GM19193 (cell line): ENCODE data around the gene MICAL3.

Source experiments
- POLR2A ChIP-seq: IDR thresholded peaks from 4 replicates; pipeline ENCODE4 v1.6.1; 2011; ENCODE audit not compliant: insufficient read depth, insufficient read length; ENCODE audit errors: extremely low read depth

Gene MICAL3

GRCh38 chr22:18034076-18034475 is 9.7 kb upstream of the MICAL3 start:
- no peak for TF ChIP-seq POLR2A

GRCh38 chr22:18033204-18033998 is 9.0 kb upstream of the MICAL3 start:
- no peak for TF ChIP-seq POLR2A

GRCh38 chr22:18032455-18033101 is 8.2 kb upstream of the MICAL3 start:
- no peak for TF ChIP-seq POLR2A

DNA sequence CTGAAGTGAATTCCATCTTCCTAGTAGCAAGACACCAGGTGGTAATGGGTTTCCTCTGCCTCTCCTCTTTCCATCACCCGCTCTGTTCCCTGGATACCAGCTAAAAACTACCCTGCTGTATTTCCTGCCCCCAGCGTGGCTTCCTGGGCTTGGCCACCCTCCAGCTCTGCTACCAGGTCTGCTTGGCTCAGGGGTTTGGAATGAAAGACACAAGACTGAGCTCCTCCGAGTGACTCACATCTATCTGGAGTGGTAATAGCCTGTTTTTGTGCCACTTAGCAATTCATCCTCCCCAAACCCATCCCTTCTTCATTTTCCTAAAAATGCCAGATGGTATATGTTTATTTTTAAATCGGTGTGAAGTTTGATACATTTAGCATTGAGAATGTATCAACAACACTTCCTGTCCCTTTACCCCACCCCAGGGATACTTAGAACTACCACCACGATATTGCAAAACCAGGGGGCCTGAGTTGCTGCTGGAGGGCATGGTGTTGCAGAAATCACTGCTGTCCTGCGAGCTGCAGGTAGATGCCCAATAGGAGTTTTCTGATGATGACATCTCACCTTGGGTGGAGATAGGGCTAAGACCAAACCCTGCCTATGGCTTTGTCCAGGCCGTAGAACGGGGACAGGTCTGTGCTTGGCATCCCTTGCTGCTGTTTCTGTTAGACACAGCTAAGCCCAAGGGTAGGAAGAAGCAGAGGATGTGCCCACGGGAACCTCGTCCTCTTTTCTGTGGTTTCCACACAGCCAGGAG is 7.5 kb upstream of the MICAL3 start:
- no peak for TF ChIP-seq POLR2A

- no peak for TF ChIP-seq POLR2A
Observed at GRCh38 chr22:18029686-18030267, 5.4 kb upstream of the MICAL3 start.

GRCh38 chr22:18028817-18029527 is 4.6 kb upstream of the MICAL3 start:
- TF ChIP-seq POLR2A = no peak

GRCh38 chr22:18024956-18025720 is 777 bp upstream of the MICAL3 start:
- TF ChIP-seq POLR2A = no peak

DNA sequence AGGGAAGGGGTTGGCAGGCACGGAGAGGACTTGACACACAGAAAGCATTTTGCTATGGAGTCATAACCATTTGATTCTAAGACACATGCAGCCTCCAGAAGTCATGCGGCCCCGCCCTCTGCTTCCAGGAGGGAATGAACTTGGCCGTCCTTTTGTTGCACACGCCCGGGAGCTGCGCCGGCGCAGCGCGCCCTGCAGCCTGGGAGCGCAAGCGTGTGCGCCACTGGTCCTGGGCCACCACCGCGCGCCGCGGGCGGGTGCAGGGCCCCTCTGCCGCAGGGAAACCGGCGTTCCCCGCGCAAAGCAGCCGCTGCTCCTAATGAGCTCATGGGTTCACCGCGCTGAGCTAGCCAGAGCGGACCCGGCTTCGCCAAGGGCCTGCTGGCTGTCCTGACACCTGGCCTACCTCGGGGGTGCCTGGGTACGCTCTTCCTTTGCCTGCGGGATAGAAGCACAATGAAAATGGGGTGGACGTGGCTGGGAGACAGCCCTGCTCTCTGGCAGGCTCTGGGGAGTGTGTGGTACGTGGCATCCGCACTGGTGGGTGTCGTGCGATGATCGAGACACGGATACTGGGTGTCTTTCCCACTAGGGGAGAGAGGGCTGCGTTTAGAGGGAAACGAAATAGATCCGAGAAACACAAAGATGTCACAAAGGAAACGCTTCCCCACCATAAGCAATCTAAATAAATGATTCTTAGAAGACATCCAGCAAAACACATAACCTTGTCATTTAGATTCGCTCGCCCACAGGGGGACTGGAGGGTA is 669 bp downstream of the MICAL3 start:
- no peak for TF ChIP-seq POLR2A

DNA sequence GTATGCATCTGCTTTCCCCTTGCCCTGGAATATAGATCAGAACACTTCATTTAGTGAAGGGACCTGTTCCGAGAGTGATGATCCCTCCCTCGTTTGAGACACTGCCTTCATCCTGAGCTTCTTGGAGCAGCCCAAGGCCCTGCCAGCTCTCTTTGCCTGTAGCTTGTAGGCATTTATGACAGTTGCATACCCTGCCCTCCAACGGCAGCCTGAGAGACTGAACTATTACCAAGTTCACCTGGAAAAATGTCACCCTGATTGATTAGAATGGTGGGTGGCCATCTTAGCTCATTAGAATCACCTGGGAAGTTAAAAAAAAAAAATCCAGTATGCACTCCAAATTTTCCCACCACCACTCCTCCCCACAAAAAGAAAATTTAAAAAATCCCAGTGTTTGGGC is 1.5 kb downstream of the MICAL3 start:
- TF ChIP-seq POLR2A = no peak

DNA sequence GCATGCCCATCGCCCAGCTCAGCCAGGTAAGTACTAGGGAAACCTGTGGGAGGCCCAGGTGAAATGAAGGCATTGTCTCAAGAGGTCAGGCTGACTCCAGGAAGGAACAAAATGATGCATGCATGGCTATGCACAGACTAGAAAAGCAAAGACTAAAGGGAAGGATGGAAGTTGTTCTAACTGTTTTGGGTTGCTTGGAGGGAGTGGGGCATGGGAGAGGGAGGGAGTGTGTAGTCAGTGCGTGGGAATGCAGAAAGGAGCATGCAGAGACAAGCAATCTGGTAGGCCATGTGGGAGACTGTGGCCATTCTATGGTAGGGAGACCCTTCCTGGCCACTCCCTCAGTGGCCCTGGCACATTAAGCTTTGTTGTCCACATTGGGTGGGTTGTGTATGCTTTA is 2.9 kb downstream of the MICAL3 start:
- TF ChIP-seq POLR2A = no peak

- TF ChIP-seq POLR2A = no peak
Observed at GRCh38 chr22:18013947-18014346, 10.4 kb downstream of the MICAL3 start.

DNA sequence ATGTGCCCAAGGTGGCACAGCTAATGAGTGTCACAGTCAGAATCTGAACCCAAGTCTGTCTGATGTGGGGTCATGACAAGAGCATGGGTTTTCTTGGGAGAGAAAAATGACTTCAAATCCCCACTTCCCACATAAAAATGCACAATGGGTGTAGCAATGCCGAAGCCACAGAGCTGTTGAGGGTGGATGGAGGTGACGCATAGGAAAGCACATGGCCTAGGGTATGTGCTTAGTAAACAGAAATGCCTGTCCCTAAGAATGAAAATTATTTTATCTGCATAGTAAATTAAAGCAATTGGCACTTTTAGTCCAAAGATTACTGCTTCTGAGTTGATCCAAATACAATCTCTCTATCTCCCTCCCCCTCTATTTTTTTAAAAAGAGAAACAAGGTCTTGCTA is 10.9 kb downstream of the MICAL3 start:
- TF ChIP-seq POLR2A = no peak

- no peak for TF ChIP-seq POLR2A
Observed at GRCh38 chr22:18012531-18012930, 11.8 kb downstream of the MICAL3 start.

- TF ChIP-seq POLR2A = no peak
Observed at GRCh38 chr22:18010266-18010665, 14.1 kb downstream of the MICAL3 start.

GRCh38 chr22:18008136-18008535 is 16.2 kb downstream of the MICAL3 start:
- TF ChIP-seq POLR2A = no peak
